Stimulated activated CD8-positive, alpha-beta memory T cell treated with anti-CD3 and anti-CD28 coated beads, Interleukin-12 subunit alpha, Interleukin-12 subunit beta, amount 100 ng/mL, for 1 hour (primary cell): ENCODE data around the gene PIP5K1B.
A peak's percentile ranks its signal among the peaks of the same experiment; 100 is the strongest.
"Not testable (repeated sequence)": the region's sequence is repeated elsewhere in the genome, so short reads cannot be mapped to it uniquely, and the experiment has no call there.

Experiments
- DNase-seq: peaks from one replicate; pipeline ENCODE4 v3.0.0-alpha.2; 2020; ENCODE audit warnings: low read depth

The PIP5K1B gene

DNA sequence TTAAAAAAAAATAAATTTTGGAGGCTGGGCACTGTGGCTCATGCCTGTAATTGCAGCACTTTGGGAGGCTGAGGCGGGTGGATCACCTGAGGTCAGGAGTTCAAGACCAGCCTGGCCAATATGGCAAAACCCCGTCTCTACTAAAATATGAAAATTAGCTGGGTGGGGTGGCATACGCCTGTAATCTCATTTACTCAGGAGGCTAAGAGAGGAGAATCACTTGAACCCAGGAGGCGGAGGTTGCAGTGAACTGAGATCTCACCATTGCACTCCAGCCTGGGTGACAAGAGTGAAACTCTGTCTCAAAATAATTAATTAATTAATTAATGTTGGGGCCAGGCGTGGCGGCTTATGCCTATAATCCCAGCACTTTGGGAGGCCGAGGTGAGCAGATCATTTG is 281.9 kb downstream of the PIP5K1B start:
- DNase-seq = not testable (repeated sequence)

GRCh38 chr9:68991457-68991856 is 286.4 kb downstream of the PIP5K1B start:
- DNase-seq = no peak

- no peak for DNase-seq
Measured at GRCh38 chr9:68995776-68996175, 290.7 kb downstream of the PIP5K1B start.

GRCh38 chr9:68996462-68996861 is 291.4 kb downstream of the PIP5K1B start:
- DNase-seq = no peak

DNA sequence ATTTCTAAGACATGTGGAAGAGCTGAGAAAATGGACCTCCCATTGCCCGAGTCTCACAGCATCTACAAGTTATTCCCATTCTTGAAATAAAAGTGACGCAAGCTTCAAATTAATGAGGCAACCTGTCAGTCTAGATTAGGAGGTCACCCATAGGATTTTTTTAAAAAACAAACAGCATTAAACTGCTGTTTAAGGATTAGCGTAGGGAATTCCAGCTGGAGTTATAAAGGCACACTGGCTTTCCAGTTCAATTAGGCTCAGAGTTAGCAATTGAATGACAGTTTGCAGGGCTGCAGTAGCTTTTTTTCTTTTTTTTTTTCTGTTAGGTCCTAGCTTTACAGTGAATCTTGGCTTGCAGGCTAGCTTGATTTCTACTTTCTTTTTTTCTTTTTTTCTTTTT is 292.6 kb downstream of the PIP5K1B start:
- no peak for DNase-seq

GRCh38 chr9:68998385-68998784 is 293.3 kb downstream of the PIP5K1B start:
- no peak for DNase-seq

DNA sequence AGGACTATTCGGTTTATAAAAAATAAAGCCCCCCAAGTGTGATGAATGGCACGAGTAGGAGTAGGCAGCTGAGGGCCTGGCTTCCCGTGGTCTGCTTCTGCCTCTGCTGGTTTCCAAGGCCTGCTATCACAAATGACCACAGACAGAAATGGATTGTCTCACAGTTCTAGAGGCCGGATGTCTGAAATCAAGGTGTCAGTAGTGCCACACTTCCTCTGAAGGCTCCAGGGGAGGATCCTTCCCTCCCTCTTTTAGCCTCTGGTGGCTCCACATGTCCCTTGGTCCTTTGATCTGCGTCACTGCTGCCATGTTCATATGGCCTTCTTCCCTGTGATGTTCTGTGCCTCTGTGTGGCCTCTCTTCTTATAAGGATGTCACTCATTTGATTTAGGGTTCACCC is 293.8 kb downstream of the PIP5K1B start:
- no peak for DNase-seq

DNA sequence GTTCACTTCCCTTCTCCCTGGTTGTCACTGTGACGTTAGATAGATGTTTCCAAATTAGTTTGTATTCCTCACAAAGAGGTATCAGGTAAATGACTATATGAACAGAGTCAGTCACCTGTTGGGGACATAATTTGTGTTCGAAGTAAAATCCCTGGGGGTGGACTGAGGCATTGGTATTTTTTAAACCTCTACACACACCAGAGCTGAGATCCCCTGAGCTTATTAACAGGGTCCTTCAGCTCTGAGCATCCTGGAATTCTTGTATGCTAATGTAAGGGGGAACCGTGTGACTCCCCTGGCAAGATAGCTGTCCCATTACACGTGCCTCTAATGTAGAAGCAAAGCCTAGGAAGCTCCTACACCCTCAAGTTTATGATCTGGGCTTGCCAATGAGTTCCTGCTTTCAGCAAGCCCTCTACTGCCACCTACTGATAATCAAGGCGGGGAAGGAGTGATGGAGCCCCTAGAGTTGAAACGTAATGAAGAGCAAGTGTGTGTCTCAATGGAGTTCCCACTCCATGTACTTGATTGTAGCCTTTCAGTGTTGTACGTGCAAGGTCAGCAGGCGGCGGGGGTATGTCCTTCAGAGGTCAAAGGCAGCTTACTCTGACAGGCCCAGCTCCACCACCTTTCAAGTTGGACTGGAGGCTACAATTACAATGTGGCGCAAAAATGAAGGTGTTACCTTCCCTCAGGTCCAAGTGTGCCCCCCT is 294.5 kb downstream of the PIP5K1B start:
- DNase-seq = peak; percentile 45

DNA sequence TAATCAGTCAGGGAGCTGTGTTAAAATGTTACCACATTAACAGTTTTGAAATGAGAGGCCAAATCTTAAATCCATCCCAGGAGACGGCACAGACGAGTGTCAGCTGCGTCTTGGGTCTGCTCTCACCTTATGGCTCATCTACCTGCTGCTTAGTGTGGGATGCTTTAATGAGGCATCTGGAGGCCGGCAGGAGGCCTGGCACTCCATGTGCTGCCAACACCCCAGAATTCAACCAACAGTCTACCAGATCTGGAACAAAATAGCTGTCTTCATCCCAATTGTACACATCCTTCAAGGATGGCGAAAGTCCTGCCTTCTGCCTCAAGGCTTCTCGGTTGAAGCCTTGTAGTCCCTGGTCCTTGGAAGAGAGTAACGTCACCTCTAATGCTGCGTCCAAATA is 296.9 kb downstream of the PIP5K1B start:
- DNase-seq = no peak

- DNase-seq = no peak
Measured at GRCh38 chr9:69003051-69003450, 298.0 kb downstream of the PIP5K1B start.

- DNase-seq = no peak
Measured at GRCh38 chr9:69004836-69005235, 299.8 kb downstream of the PIP5K1B start.

DNA sequence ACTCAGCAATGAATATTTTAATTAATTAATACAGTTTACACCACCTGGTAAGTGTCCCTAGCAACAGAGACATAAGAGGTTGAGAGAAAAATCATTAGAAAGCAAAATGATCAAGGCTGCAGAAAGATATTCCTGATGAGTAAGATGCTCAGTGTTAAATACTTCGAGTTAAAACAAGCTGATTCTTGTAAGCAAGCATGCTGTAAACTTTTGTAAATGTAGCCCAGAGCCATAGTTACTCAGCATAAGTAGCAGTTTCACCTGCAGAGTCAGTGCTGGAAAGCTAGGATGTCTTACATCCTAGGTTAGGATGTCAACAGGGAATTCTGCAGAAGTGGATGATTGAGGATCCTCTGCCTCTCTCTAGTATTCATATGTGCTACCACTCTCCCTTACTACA is 304.7 kb downstream of the PIP5K1B start:
- DNase-seq = no peak

DNA sequence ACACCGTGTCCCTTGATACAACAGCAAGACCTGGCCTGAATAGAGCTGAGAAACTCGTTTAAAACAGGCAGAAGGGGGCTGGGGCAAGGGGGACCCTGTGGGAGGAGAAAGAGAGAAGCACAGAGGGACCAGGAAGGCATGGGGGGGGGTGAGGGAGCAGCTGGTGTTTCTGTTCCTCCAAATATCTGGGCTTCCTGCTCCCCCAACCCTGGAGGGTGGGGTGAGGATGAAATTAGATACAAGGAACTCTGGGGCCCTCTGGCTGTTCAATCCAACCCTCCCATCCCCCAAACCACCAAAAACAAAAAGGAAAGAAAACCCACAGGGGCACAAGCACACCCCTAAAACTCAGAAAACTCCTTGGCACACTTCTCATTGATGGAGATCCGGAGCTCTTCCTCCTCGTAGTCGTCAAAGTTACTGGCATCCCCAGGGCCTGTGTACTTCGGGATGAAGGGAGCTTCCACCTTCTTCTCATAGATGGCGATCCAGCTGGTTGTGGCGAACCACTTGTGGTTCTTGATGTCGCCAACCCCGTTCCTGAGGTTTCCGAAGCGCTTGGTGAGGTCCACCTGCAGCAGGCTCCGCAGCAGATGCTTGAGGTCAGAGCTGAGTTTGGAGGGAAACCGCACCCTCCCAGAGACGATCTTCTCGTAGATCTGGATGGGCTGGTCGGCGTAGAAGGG is 307.8 kb downstream of the PIP5K1B start:
- DNase-seq = no peak

DNA sequence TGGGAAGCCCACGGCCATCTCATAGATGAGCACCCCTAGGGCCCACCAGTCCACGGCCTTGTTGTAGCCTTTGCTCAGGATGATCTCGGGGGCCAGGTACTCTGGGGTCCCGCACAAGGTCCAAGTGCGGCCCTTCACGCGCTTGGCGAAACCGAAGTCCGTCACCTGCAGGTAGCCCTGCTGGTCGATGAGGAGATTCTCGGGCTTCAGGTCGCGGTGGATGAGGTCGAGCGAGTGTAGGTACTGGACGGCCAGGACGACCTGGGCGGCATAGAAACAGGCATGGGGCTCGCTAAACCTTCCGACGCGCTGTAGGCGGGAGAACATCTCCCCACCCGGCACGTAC is 308.3 kb downstream of the PIP5K1B start:
- no peak for DNase-seq

DNA sequence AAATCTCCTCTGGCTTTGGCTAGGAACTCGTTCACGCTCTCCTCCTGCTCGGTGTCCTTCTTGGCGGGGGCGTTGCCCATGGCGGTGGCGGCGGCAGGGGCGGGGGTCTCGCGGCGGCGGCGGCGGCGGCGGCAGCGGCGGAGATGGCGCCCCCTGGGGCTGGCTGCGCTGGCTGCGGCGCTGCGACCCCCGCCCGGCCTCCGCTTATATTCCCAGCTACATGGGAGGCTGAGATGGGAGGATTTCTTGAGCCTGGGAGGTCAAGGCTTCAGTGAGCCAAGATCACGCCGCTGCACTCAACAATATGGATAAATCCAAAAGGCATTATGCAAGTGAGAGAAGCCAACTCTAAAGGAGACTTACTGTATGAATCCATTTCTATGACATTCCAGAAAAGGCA is 309.0 kb downstream of the PIP5K1B start, which contains the start of gene PRKACG:
PRKACG (minus strand) TSS at position 101 of the 400 bp plus-strand sequence; CDS start at position 80, 21 bp downstream.
- DNase-seq = no peak

DNA sequence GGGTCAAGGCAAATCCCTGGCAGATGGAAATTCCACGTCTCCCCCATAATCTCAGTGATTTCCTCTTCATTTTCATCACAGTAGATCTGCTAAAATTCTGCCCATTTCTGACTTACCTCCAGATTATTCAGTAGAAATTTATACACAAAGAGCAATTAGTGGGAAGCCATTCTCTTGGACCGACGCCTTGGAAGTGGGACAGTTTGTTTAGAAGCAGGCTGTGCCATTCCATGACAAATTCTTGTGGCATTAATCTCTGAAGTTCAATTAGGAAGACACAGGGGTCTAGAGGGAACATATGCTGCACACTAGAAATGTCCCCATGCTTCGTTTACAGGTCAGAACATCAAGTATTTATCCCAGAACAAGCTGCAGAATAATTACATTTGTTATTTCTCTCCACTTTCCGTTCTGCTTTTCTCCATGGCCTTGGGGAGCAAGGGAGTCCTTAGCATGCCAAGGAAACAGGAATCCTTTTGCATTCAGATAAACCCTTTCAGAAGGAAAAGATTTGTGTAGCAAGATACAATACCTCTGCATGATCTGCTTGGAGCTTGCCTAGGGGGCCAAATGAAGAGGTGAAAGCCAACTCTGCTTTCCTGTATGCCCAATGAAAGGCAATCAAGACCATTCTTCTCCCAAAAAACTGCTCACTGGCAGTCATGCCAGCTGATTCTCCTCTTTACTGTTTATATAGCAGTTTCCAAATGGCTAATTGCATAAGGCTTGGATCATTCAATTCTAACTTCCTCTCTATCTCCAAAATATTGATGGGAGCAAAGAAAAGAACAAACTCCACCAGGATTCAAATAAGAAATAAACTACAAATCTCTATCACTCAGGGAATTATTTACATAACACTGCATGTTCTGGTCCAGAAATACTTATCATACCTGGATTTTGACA is 311.4 kb downstream of the PIP5K1B start:
- no peak for DNase-seq

DNA sequence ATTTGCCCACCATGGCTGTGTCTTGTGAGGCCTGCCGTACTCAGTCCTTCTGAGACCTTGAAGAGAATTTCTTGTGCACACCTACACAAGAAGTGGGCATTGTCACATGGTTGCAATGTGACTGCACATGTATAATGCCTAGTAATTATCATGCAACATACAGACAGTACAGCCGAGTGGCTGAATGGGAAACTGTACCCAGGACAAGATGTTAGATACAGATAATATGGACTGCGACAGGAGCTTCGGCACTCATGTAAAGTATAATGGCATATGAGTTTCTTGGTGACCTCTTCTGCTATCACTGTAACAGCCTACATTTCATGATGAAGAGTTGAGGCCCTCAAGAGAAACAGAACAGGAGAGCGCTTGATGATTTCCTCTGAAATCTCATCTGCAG is 313.7 kb downstream of the PIP5K1B start:
- no peak for DNase-seq

GRCh38 chr9:69019808-69020207 is 314.8 kb downstream of the PIP5K1B start:
- no peak for DNase-seq

GRCh38 chr9:69020301-69021145 is 315.5 kb downstream of the PIP5K1B start:
- no peak for DNase-seq

DNA sequence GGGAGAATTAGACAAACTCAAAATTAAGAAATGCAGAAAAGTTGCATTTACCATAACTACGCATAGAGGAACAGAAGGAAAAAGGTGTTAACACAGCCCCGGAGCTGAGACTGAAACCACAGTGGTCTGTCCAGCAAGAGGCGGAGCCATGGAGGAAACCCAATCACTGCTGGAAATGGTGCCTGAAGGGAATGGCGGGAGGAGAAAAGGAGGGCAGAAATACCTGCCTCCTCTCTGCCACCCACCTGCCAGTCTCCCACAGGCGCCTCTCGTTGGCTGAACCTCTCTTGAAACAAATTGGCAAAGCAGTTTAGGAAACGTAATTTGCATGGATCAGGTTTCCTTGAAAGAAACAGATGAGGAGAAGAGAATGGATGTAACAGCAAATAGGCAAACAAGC is 318.6 kb downstream of the PIP5K1B start:
- no peak for DNase-seq

GRCh38 chr9:69027355-69028097 is 322.5 kb downstream of the PIP5K1B start:
- DNase-seq = peak; percentile 23
